ENCODE data around the gene TRNP1.
A peak's percentile ranks its signal among the peaks of the same experiment; 100 is the strongest.
"Not testable (repeated sequence)": the region's sequence is repeated elsewhere in the genome, so short reads cannot be mapped to it uniquely, and the experiment has no call there.

Gene TRNP1

GRCh38 chr1:26976621-26977510, 16.6 kb upstream of the TRNP1 start:
- DNase-seq: no peak

- DNase-seq: no peak
These were observed 14.6 kb upstream of the TRNP1 start for GRCh38 chr1:26978901-26979300.

GRCh38 chr1:26981146-26981846, 12.2 kb upstream of the TRNP1 start:
- DNase-seq: no peak

GRCh38 chr1:26983863-26984262, 9.6 kb upstream of the TRNP1 start:
- no peak for DNase-seq

- DNase-seq: no peak
These were observed 9.2 kb upstream of the TRNP1 start for GRCh38 chr1:26984291-26984690.

GRCh38 chr1:26986658-26987057, 6.8 kb upstream of the TRNP1 start:
- no peak for DNase-seq

- DNase-seq: not testable (repeated sequence)
These were observed 3.9 kb upstream of the TRNP1 start for GRCh38 chr1:26989403-26990109.

- no peak for DNase-seq
These were observed 2.0 kb upstream of the TRNP1 start for GRCh38 chr1:26991310-26992116.

GRCh38 chr1:26994020-26994786, 711 bp downstream of the TRNP1 start:
- peak; percentile 6 for DNase-seq

- DNase-seq: peak; percentile 26
These were observed 1.5 kb downstream of the TRNP1 start for GRCh38 chr1:26994787-26995517.

GRCh38 chr1:26996024-26996423, 2.5 kb downstream of the TRNP1 start:
- no peak for DNase-seq

- DNase-seq: no peak
These were observed 3.2 kb downstream of the TRNP1 start for GRCh38 chr1:26996665-26997064.

- no peak for DNase-seq
These were observed 5.2 kb downstream of the TRNP1 start for GRCh38 chr1:26998429-26999300.

- DNase-seq: no peak
These were observed 6.0 kb downstream of the TRNP1 start for GRCh38 chr1:26999440-26999987.

GRCh38 chr1:27000090-27000816, 6.8 kb downstream of the TRNP1 start:
- DNase-seq: no peak

GRCh38 chr1:27000817-27001460, 7.4 kb downstream of the TRNP1 start:
- no peak for DNase-seq

- DNase-seq: no peak
These were observed 8.3 kb downstream of the TRNP1 start for GRCh38 chr1:27001570-27002360.

Measured in NCI-H1436 (cell line).